ENCODE measurements around the gene STK36. TPM values are rescaled to one million over a fixed set of nuclear protein-coding genes. Genes with fewer than 3 reads are reported as not detected.

STK36 gene
- total and polyA plus RNA-seq, 10 of the 15 experiments (the other 5 are each of a cell fraction or from before 2014, with no cell fraction given), result 4.0 to 22.8 (median 16.7) TPM

DNA sequence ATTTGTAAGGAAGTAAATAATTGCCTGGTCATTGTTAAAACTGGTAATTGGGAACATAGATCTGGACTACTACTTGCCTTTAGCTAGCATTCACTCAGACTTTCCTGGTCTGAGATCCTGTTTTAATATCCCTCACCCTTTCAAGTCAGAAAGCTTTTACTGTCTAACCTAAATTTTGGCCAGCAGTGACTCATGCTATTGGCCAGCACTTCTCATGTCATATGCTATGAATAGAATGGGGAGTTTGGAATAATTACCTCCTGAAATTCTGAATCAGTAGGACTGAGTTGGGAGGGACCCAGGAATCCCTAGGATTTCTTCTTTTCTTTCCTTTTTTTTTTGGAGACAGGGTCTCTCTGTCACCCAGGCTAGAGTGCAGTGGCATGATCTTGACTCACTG lies 19.3 kb downstream of the STK36 start:
- Histone ChIP-seq H3K9me3 (replicated peaks; ENCODE audit: control insufficient read depth, insufficient read depth, low read length) (no peaks in the 10 kb centered on the region), H3K36me3 (ENCODE audit: control insufficient read depth in 2 of 2, insufficient read depth in 2 of 2, low read length in 1 of 2) (no peaks in the 10 kb centered on the region), H3K79me2 (ENCODE audit: control insufficient read depth, insufficient read depth, low read length) (no peaks in the 10 kb centered on the region), H3K4me2 (ENCODE audit: control insufficient read depth, insufficient read depth) (no peak overlapping the region), H3K27ac (ENCODE audit: control insufficient read depth, insufficient read depth) (no peak overlapping the region), H3K27me3 (replicated peaks in 1 of 2; ENCODE audit: control insufficient read depth in 2 of 2, insufficient read depth in 2 of 2, low read length in 1 of 2) (no peaks in the 10 kb centered on the region), H3K4me1 (ENCODE audit: control insufficient read depth, insufficient read depth, low read length) (no peaks in the 10 kb centered on the region), H3K9ac (ENCODE audit: control insufficient read depth, insufficient read depth, low read length) (no peak overlapping the region), H4K20me1 (ENCODE audit: control insufficient read depth, insufficient read depth) (no peaks in the 10 kb centered on the region), H3K4me3 (no peak overlapping the region), H2AFZ (ENCODE audit: control insufficient read depth, low read depth, low read length) (no peak overlapping the region)
- CTCF ChIA-PET, result no interaction called here
- RAD21 ChIA-PET (ENCODE audit: unreplicated experiment), result no interaction called here
- in situ Hi-C loops (cut with MboI) (no loop called here), intact Hi-C loops (cut with micrococcal nuclease; ENCODE audit: unreplicated experiment) (no loop called here)
- FAIRE-seq (no peak), ATAC-seq (no peak), DNase-seq (ENCODE audit: low read depth, low spot score) (no peak)
- SMC1A ChIA-PET (ENCODE audit: uncharacterized antibody, unreplicated experiment), result no interaction called here
- TF ChIP-seq RELA (IDR thresholded peaks at IDR 0.05; ENCODE audit: borderline replicate concordance, partially characterized antibody), result no peak
- no peak for TF ChIP-seq NR2C2 (IDR thresholded peaks at IDR 0.05; ENCODE audit: borderline replicate concordance, control insufficient read depth, insufficient read length, low read depth)
- no peak for TF ChIP-seq BACH1 (IDR thresholded peaks at IDR 0.05; ENCODE audit: borderline replicate concordance)
- no peak for TF ChIP-seq NR2F1 (conservative IDR thresholded peaks at IDR 0.05)
- TF ChIP-seq TCF12 (IDR thresholded peaks at IDR 0.05; ENCODE audit: low read depth, low read length), result no peak
- TF ChIP-seq, protein P1, sequence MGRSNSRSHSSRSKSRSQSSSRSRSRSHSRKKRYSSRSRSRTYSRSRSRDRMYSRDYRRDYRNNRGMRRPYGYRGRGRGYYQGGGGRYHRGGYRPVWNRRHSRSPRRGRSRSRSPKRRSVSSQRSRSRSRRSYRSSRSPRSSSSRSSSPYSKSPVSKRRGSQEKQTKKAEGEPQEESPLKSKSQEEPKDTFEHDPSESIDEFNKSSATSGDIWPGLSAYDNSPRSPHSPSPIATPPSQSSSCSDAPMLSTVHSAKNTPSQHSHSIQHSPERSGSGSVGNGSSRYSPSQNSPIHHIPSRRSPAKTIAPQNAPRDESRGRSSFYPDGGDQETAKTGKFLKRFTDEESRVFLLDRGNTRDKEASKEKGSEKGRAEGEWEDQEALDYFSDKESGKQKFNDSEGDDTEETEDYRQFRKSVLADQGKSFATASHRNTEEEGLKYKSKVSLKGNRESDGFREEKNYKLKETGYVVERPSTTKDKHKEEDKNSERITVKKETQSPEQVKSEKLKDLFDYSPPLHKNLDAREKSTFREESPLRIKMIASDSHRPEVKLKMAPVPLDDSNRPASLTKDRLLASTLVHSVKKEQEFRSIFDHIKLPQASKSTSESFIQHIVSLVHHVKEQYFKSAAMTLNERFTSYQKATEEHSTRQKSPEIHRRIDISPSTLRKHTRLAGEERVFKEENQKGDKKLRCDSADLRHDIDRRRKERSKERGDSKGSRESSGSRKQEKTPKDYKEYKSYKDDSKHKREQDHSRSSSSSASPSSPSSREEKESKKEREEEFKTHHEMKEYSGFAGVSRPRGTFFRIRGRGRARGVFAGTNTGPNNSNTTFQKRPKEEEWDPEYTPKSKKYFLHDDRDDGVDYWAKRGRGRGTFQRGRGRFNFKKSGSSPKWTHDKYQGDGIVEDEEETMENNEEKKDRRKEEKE (IDR thresholded peaks at IDR 0.05), result no peak
- no peak for TF ChIP-seq SIX5 (IDR thresholded peaks at IDR 0.05; ENCODE audit: low read depth, low read length, severe bottlenecking)
- TF ChIP-seq TARDBP (IDR thresholded peaks at IDR 0.05; ENCODE audit: borderline replicate concordance), result no peak
- TF ChIP-seq, protein P2, sequence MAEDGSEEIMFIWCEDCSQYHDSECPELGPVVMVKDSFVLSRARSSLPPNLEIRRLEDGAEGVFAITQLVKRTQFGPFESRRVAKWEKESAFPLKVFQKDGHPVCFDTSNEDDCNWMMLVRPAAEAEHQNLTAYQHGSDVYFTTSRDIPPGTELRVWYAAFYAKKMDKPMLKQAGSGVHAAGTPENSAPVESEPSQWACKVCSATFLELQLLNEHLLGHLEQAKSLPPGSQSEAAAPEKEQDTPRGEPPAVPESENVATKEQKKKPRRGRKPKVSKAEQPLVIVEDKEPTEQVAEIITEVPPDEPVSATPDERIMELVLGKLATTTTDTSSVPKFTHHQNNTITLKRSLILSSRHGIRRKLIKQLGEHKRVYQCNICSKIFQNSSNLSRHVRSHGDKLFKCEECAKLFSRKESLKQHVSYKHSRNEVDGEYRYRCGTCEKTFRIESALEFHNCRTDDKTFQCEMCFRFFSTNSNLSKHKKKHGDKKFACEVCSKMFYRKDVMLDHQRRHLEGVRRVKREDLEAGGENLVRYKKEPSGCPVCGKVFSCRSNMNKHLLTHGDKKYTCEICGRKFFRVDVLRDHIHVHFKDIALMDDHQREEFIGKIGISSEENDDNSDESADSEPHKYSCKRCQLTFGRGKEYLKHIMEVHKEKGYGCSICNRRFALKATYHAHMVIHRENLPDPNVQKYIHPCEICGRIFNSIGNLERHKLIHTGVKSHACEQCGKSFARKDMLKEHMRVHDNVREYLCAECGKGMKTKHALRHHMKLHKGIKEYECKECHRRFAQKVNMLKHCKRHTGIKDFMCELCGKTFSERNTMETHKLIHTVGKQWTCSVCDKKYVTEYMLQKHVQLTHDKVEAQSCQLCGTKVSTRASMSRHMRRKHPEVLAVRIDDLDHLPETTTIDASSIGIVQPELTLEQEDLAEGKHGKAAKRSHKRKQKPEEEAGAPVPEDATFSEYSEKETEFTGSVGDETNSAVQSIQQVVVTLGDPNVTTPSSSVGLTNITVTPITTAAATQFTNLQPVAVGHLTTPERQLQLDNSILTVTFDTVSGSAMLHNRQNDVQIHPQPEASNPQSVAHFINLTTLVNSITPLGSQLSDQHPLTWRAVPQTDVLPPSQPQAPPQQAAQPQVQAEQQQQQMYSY (CRISPR knock-in tag; IDR thresholded peaks at IDR 0.05), result no peak
- TF ChIP-seq NFXL1 (IDR thresholded peaks at IDR 0.05; ENCODE audit: borderline replicate concordance), result no peak
- no peak for TF ChIP-seq RAD21 (IDR thresholded peaks at IDR 0.05; ENCODE audit: insufficient read depth, low read depth, low read length)
- TF ChIP-seq SUZ12 (IDR thresholded peaks at IDR 0.05; ENCODE audit: unreplicated experiment), result no peak
- no peak for TF ChIP-seq NRF1 (conservative IDR thresholded peaks at IDR 0.05; ENCODE audit: low read depth, low read length)
- TF ChIP-seq, protein P3, sequence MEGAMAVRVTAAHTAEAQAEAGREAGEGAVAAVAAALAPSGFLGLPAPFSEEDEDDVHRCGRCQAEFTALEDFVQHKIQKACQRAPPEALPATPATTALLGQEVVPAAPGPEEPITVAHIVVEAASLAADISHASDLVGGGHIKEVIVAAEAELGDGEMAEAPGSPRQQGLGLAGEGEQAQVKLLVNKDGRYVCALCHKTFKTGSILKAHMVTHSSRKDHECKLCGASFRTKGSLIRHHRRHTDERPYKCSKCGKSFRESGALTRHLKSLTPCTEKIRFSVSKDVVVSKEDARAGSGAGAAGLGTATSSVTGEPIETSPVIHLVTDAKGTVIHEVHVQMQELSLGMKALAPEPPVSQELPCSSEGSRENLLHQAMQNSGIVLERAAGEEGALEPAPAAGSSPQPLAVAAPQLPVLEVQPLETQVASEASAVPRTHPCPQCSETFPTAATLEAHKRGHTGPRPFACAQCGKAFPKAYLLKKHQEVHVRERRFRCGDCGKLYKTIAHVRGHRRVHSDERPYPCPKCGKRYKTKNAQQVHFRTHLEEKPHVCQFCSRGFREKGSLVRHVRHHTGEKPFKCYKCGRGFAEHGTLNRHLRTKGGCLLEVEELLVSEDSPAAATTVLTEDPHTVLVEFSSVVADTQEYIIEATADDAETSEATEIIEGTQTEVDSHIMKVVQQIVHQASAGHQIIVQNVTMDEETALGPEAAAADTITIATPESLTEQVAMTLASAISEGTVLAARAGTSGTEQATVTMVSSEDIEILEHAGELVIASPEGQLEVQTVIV (IDR thresholded peaks at IDR 0.05; ENCODE audit: borderline replicate concordance, partially characterized antibody), result no peak
- no peak for TF ChIP-seq HDGF (IDR thresholded peaks at IDR 0.05)
- no peak for TF ChIP-seq EED (IDR thresholded peaks at IDR 0.05; ENCODE audit: low read depth)
- TF ChIP-seq ZNF207 (IDR thresholded peaks at IDR 0.05; ENCODE audit: borderline replicate concordance), result no peak
- TF ChIP-seq ZNF384 (IDR thresholded peaks at IDR 0.05; ENCODE audit: borderline replicate concordance, low read depth, low read length), result no peak
- no TSS peak for BruUV-seq (replicated peaks)
- POLR2A ChIA-PET, result no interaction called here
